Left hindlimb (tissue), 1 donor: ENCODE measurements around the gene TOGARAM2.
"Not testable (repeated sequence)": the region's sequence is repeated elsewhere in the genome, so short reads cannot be mapped to it uniquely, and the experiment has no call there.

ENCODE experiments used
- DNase-seq: peaks from one replicate; pipeline ENCODE4 v3.0.0-alpha.2; 2018

TOGARAM2 gene

DNA sequence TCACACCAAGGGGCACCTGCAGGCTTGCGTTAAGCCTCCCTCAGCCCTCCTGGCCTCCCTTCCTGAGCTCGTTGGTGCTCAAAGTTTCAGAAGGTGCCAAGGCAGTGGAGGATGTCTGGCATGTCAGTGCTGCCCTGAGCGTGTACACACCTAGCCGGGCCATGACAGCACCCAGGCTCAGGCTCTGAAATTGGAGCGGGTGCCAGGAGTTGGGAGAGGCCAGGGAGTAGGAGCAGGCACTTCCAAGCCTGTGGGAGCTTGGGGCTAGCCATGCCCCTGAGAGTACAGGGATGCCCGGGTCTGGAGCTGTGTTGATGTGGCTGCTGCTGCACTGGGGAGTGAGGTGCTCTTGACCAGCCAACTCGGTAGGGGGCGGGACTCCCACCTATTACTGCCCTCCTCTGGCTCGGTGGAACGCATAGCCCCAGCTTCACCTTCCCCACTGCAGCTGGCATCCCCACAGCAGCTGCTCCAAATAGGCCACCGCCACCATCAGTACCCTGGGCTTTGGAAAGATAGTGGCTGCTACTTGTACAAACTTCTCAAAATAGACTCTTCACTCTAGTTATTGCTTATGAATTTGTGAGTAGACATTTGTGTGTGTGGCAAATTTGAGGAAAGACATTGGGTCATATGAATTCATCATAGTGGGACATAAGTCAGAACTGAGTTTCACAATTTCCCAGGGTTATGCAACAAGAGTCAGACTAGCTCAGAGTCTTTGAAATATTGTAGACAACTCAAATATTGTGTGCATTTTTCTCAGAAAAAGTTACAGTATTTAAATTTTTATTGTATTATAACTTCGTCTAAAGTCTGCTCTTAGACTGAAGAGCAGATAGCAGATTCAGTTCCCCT is 100.0 kb downstream of the TOGARAM2 start:
- DNase-seq: no peak

- no peak for DNase-seq
Observed at GRCh38 chr2:29082804-29083495, 101.9 kb downstream of the TOGARAM2 start.

DNA sequence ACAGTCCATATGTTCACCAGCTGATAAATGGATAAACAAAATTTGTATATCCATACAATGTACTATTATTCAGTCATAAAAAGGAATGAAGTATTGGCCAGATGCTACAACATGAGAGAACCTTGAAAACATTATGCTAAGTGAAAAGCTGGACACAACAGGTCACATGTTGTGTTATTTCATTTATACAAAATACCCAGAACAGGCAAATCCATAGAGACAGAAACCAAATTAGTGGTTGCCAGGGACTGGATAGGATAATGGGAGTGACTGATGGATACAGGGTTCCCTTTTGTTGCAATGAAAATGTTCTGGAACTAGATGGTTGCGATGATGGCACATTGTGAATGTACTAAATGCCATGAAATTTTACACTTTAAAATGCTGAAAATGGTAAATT is 103.5 kb downstream of the TOGARAM2 start:
- no peak for DNase-seq

GRCh38 chr2:29090311-29090710 is 109.2 kb downstream of the TOGARAM2 start:
- not testable (repeated sequence) for DNase-seq

GRCh38 chr2:29096969-29097368 is 115.9 kb downstream of the TOGARAM2 start:
- no peak for DNase-seq

DNA sequence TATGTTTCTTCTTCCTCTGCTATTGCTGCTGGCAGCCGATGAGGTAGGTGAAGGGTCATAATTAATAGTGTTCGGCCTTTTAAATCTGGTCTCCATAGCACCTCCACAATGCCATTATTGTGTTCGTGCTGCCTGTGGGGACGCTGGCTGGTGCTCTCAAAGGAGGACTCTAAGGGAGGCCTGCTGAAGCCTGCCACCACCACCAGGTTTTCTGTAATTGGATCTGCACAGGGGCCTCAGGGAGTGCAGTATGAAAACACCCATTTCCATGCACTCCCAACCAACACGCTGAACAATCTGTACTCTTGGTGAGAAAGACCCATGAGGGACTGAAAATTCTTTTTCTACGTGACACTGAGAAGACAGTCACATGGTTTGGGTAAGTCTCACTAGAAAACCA is 116.5 kb downstream of the TOGARAM2 start:
- no peak for DNase-seq

DNA sequence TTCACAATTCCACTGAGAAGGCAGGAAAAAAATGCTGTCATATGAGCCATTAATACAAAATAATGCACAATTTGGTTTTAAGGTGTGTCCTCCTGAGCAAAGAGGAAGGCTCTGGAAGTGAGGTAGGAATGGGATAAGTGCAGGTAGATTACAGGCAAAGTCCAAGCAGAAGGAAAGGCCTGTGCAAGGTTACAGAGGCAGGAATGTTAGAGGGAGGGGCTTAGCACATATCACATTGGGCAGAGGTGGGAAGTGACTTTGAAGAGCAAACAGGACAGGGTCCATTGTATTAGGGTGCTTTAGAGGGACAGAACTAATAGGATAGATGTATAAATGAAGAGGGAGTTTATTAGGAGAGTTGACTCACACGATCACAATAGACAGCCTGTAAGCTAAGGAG is 119.5 kb downstream of the TOGARAM2 start:
- no peak for DNase-seq
